CD4-positive, alpha-beta T cell treated with Interleukin-21 for 1 hour (primary cell): ENCODE results near the gene TRPM8.
"Not testable (repeated sequence)": the region's sequence is repeated elsewhere in the genome, so short reads cannot be mapped to it uniquely, and the experiment has no call there.

ENCODE experiments used
- DNase-seq: peaks from one replicate; pipeline ENCODE4 v3.0.0-alpha.2; 2020

Gene TRPM8

DNA sequence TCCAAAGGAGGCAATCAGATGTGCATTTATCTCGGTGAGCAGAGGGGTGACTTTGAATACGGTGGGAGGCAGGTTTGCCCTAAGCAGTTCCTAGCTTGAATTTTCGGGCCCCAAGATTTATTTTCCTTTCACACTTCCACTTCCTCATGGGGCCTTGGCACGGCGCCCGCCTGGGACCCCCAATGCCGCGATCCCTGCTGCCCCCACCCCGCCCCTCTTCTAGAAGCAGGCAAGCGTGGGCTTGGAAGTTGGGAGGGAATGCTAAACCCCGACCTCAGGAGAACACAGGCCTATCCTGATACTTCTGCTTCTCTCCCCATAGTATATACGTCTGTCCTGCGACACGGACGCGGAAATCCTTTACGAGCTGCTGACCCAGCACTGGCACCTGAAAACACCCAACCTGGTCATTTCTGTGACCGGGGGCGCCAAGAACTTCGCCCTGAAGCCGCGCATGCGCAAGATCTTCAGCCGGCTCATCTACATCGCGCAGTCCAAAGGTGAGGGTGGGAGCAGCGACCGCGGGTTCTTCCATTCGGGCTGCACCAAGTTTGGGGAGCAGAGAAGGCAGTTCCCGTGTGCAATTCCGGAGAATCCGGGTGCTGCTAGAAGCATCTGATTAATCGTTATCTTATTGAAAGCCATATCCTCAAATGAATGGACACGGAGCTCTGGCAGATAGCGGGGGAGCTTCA, 21.6 kb downstream of the TRPM8 start:
- no peak for DNase-seq

DNA sequence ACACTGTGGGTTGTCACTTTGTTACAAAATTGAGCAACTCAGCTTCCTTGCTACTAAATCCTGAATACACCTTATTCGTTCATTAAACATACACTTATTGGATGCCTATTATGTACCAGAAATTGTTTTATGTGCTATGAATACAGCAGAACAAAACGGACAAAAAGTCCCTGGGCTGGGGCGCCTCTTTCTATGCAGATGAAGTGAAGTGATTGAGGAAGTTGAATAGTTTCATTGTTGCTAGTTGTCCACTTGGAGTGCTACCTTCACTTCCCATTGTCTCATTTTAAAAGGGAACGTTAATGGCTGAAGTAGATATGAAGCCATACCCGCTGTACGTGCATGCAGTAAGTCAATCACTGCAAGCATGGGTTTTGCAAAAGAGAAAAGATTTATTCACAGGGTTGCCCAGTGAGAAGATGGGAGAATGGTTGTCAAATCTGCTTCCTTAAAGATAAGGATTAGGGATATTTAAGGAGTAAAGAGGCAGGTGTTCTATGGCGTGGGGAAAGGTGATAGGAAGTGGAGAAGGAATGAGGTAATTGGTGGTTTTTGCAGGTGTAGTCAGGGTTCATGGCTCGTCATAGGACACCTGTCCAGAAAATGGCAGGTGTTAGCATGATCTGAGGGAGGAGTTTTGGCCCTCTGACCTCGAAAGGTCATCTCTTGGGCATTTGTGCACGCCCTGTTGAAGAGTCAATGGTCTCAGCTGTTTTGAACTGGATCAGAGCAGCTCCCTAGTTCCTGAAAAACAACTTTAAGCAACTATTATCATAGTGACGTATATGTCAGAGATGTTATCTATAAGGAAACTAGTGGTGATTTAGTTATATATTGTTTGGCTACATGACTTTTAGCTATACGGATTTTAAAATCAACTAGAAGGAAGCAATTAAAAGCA, 23.5 kb downstream of the TRPM8 start:
- no peak for DNase-seq

DNA sequence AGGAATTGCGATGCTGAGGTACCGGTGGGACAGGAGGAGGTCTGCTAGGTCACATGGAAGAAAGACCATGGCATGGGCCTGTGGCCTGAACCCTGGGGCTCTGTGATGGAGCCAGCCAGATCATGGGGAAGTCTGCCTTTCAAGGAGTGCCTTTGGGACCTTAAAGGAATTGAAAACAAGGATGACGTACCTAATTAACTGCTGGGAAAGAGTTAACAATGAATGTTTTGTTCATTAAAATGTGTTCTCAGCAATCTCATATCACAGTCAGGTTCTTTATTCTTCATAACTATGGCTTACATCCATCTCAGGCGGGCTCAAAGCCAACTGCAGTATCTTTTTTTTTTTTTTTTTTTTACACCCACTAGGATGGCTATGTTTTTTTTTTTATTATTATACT, 25.6 kb downstream of the TRPM8 start:
- no peak for DNase-seq

DNA sequence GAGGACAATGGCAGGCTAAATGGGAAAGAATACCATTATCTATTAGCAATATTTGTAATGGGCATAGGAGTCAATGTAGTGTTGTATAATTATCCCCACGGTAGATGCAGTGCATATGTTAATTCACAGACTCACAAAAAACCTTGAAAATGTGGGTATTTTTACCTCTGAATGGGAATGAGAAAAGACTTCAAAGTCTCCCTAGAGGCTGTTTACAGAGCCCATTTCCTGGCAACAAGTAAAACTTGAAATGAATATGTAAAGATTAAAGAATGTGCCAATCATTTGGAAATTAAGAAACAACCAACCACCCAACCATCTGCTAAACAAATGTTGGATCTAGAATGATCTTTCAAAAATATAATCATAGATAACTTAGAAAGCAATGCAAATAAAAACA, 27.1 kb downstream of the TRPM8 start:
- no peak for DNase-seq

DNA sequence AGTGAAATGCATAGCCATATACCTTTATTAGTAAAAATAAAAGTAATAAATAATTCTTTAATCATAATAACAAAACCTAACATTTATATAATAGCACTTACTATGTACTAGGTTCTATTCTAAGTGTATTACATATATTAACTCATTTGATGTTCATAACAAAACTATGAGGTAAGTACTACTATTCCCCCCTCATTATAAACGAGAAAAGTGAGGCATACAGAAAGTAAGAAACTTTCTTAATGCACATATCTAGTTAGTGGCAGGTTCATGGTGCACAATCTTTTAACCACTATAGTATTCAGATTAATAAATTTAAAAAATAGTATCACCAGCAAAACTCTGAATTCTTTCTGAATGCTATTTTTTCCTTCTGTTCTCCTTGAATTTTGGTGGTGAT, 27.5 kb downstream of the TRPM8 start:
- DNase-seq: no peak

DNA sequence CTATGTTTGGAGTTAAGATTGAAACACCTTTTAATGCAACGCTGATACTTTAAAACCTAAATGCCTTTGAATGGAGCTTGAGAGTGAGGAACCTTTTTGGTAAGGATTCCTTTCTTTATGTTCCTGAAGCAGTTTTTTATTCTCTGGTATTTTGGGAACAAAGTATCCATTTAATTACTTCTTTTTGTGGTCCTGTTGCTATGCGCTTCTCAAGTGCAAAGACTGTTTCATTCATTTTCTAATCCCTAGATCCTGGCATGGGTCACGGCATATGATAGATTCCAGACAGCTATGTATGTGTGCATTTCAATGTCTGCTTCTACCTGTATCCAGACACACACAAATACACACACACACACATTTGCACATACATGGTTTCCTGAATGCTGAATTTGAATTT, 28.0 kb downstream of the TRPM8 start:
- no peak for DNase-seq

DNA sequence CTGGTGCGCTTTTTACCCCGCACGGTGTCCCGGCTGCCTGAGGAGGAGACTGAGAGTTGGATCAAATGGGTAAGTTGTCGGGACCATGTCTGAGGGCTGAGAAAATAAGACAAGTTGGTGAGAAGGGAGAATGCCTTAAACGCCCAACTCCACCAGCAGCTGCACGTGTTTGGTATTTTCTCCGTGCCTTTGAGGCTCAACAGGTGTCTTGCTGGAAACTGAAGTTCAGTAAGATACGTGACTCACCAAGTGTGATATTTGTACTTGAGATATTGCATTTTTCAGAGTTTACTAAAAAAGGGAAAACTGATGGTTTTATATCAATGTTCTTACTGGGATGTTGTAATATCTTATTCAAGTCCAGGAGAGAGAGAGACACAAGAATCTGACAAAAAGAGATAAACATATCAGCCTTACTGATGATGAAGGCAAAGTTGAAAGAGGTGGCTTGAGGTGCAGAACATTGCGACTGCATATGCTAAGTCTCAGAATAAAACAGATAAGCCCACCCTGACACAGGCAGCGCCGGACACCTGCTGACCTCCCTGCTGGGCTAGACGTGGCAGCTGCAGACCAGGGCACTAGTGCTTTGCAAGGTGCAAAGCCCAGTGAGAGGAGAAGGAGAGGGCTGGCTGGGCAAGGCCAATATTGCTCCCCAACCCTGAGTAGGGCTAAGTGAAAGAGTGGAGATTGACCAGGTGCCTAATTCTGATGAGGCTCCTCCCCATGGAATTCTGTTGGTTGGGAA, 33.1 kb downstream of the TRPM8 start:
- DNase-seq: no peak

DNA sequence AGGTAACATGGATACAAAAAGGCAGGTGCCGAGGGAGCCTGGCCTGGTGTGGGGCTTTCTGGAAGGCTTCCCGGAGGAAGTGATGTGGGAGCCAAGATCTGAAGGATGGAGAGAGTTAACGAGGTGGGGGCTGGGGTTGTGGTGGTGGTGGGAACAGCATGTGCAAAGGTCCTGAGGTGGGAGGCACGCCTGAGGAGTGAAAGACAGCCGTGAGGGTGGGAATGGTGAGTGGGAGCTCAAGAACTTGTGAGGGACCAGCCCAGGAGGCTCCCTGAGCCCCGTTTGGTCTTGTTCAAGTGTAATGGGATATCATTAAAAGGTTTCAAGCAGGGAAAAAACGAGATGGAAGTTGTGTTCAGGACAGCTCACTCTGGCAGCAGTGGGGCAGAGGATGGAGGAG, 35.2 kb downstream of the TRPM8 start:
- no peak for DNase-seq

DNA sequence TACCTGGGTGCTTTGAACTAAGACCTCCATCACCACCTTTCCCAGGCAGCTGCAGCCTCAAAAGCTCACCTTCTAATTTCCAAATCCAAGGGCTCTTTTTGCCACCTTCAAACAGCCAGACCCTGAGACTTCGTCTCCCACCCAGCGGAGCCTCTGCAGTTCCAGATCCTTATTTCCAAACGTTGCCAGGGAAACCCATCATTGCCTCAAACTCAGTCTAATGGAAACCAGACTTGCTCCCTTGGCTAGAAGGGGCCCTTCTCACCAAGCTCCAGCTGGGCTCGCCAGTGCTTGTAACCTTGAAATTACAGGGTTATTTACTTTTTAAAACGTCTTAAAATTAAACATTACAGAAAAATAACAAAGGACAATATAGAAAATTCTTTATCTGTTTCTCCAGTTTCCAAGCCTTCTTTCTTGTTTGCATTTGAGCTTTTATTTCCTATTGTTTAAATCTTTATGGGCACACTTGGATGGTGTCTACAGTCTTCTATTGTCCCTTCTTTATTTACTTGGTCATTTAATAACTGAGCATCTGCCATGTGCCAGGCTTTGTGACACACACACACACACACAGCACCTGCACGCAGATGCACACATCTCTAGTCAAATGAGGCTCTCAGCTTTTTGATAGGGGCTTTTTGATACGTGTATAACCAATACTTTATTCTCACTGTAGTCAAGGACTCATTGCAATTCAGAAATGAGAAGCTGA, 36.1 kb downstream of the TRPM8 start:
- DNase-seq: no peak

DNA sequence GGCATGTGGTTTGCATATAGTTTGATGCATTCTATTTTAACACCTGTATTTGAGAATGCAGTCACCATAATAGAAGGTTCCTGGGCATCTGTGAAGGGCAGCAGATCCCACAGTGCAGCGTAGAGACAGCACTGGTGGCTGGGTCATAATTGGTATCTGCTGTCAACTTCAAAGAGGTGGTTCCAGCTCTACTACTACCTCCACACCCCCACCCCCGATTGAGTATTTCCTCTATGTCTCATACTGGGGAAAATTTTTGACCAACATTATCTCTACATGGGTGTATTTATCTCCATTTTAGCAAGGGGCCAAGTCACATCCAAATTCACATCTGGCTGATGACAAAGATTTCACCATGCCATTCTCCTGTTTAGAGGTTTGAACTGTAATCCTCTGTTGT, 43.0 kb downstream of the TRPM8 start:
- no peak for DNase-seq

DNA sequence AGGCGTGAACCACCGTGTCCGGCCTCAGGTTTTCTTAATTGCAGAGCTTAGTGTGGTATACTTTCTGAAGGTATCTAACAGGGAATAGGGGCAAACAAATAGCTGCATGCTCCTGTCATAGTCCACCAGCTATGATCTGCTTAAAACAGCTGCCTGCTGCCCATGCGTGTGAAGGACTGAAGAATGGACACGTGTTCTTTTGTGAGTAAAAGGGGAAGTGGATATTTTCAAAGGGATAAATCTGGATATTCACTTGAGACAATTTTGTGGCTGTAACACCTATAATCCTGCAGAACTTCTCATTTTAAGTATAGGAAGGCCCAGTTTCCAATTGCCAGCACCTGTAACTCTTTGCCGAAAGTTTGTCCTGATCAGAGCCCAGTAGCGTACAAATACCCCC, 44.7 kb downstream of the TRPM8 start:
- no peak for DNase-seq

DNA sequence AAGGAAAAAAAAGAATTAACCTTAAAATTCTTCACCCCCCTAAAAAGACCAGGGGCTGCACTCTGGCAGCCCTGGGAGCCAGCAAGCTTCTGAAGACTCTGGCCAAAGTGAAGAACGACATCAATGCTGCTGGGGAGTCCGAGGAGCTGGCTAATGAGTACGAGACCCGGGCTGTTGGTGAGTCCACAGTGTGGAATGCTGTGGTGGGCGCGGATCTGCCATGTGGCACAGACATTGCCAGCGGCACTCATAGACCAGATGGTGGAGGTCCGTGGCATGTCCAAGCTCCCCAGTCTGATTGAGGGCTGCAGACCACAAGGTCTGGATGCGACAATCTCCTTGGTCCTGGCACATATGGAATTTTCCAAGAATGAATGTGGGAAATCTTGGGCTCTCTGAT, 47.4 kb downstream of the TRPM8 start:
- no peak for DNase-seq

DNA sequence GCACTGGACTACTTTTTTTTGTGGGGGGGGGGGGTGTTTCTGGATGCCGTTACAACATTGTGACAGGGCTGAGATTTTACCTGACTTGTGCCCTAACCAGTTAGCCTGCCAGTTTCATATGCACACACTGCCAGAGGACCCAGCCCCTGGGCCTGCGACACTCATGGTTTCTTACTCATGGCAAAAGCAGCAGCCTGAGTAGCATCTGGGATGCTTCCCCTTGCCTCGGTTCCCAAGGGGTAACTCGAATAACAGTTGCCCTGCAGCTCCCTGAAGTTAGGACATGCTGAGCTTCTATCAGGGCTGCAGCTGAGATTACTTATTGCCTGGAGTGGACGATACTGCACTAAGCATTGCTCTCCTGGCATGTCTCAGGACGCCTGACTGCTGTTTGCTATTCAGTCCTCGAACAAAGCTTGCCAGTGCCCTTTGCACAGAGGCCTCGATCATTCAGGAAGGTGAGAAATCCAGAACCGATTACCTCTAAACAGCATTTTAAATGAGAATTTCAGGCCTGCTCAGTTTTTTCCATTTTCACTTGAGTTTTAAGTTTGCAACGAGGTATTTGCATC, 47.9 kb downstream of the TRPM8 start:
- no peak for DNase-seq

DNA sequence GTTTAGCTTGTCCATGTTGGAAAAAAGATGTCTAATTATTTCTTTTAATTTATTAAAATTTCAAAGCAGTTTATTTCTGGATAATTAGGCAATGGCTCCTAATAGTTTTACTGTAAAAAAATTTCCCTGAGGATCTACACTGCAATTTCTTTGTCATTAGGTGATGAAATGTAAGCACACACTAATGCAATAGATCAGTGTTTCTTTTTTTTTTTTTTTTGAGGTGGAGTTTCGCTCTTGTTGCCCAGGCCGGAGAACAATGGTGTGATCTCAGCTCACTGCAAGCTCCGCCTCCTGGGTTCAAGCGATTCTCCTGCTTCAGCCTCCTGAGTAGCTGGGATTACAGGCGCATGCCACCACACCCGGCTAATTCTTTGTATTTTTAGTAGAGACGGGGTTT, 48.5 kb downstream of the TRPM8 start:
- DNase-seq: not testable (repeated sequence)

DNA sequence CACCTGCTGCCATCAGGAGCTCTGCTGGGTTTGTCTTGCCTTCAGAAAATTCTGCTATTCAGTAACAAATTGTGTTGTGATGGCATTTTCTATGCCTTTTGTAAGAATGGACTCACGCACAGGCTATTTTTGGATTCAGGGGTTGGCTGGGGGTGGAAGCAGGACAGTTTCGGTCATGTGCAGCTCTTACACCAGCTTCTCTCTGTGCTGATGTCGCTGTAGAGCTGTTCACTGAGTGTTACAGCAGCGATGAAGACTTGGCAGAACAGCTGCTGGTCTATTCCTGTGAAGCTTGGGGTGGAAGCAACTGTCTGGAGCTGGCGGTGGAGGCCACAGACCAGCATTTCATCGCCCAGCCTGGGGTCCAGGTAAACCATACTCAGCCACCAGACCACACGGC, 49.2 kb downstream of the TRPM8 start:
- no peak for DNase-seq

DNA sequence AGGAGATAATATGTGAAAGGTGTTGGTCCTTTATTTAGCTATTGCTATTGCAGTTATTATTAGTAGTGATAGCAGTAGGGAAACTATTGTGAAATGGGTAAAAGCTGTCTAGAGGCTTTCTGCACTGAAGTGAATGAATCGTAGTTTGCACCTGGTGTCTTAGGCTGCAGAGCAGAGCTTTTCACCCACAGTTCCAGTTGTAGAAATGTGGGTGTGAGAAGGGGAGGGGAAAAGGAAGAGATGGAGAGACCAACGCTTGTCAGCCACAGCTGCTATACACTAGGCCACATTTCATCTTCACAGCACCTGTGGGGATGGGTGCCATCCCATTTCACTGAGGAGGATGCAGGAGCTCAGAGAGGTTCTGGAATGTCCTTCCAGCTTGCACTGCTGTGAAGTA, 50.0 kb downstream of the TRPM8 start:
- DNase-seq: no peak

DNA sequence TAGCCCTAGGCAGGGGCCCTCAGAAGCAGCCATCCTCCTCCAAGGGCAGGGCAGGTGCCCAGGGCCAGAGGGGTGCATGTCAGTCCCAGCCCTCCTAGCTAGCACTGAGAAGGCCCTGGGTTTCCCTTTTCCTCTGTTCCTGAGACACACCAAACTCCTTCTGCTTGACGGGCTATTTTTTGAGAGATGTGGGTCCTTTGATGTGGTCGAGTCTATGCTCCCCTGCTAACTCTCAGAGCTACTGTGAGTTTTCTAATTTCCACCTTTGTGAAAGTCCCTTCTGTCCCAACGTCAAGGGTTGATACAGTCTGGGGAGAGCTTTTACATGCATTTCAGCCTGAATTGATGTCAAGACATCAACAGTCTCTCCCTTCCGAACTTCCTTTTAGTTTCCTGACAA, 51.4 kb downstream of the TRPM8 start:
- no peak for DNase-seq

DNA sequence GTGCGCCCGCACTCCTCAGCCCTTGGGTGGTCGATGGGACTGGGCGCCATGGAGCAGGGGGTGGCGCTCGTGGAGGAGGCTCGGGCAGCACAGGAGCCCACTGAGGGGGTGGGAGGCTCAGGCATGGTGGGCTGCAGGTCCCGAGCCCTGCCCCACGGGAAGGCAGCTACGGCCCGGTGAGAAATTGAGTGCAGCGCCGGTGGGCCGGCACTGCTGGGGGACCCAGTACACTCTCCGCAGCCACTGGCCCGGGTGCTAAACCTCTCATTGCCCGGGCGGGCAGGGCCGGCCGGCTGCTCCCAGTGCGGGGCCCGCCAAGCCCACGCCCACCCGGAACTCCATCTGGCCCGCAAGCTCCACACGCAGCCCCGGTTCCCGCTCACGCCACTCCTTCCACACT, 55.3 kb downstream of the TRPM8 start:
- DNase-seq: not testable (repeated sequence)

DNA sequence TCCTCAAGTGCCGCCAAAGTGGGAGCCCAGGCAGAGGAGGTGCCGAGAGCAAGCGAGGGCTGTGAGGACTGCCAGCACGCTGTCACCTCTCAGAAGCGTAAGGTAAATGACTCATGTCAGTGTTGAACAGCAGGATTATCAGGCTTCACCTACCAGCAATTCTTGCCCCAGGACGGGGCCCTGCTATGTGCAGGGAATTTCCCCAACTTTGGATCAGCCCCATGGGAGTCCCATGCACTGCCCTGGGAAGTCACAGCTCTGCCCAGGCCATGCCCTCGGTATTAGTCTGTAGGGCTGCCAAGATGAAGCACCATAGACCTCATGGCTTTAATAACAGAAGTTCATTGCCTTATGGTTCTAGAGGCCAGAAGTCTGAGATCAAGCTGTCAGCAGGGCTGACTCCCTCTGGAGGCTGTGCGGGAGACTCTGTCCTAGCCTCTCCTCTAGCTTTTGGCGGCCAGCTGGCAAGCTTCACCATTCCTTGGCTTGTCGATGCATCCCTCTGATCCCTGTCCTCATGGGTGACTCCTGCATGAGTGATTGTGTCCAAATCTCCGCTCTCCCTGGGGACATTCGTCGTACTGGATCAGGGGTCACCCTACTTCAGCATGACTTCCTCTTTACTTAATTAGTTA, 55.9 kb downstream of the TRPM8 start:
- no peak for DNase-seq

DNA sequence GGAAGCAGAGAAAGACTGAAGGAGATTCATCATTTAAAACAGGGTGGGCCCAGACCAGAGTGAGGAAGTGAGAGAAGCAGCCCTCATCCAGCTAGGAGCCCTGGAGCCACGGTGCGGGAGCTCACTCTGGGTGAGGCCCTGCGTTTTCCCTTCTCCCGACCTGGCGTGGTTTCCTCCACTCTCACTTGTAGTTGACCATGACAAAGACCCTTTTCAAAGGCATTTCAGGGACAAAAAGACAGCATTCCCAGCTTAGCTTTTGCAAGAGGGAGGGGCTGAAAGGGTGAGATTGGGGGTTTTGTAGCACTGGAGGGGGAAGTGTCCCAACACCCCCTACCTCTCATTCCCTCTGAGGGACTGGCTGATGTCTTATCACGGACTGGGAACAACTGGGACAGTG, 56.6 kb downstream of the TRPM8 start:
- DNase-seq: no peak

DNA sequence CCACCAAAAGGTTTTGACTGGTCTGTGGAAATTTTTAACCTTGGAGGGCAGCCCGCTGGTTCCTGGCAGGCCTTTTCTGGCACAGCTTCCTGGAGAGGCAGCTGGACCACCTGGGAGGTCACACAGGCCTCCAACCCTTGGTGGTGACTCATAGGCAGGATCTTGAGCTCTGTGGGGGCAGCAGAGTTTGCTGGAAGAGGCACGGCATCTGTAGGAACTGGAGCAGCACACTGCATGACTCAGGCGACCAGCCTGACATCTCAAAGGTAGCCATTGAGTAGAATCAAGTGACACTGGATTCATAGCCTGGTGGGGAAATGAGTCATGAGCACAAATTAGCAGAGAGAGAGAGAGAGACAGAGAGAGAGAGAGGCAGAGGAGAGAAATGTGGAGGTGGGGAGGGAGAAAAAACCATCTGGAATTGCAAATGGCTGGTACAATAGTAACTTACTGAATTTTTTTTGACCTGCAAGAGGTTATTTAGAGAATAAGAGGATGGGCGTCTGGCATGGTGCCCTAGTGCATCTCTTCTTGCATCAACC, 57.4 kb downstream of the TRPM8 start:
- DNase-seq: no peak

DNA sequence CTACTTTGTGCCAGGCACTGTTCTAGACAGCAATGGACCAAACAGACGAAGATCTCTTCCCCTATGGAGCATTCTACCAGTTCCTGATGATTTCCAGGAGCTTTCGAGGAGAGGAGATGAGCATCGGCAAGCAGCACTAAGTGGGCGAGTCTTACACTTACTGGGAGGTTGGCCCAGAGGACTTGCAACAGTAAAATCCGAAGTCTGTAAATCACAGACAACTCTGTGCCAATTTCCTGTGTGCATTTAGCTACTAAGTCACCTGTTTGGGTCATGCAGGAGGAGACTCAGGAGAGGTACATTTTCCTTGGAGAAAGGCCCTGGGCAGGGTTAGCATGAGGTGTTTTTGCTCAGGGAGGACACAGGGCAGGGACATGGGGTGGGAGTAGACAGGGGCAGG, 58.9 kb downstream of the TRPM8 start:
- no peak for DNase-seq
